Measurements from ENCODE around the gene MORN1.

MORN1 gene

DNA sequence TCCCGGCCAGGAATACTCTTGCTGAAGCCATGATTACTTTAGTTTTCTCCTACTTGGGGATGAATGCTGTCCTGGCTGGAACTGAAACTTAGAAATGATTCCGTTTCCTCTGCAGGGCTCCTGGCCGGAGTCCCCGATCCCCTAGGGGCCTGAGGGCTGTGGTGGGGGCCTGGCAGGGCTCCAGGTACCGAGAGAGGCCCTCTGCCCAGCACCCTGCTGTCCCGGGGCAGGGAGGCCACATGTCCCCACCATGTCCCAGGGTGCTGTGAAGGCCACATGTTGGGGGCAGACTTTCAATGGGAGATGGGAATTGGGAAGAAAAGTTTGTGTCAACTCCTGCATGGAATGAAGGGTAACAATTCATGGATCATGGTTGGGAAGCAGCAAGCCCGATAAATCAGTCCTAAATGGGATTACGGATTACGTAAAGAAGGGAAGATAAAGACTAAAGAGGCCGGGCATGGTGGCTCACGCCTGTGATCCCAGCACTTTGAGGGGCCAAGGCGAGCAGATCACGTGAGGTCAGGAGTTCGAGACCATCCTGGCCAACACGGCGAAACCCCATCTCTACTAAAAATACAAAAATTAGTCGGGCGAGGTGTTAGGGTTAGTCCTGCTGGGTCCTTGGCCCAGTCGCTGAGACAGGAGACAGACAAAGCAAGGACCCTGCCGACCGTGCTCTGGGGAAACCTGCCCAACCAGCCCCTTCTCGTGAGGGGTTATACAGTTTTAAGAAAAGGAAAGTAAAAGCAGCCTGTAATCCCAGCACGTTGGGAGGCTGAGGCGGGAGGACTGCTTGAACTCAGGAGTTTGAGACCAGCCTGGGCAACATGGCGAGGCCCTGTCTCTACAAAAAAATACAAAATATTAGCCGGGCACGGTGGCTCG lies 37.6 kb downstream of the MORN1 start:
- Histone ChIP-seq H3K27ac (no peak overlapping the region), H3K4me3 (ENCODE audit: low read depth, low read length) (no peak overlapping the region), H3K27me3 (ENCODE audit: insufficient read depth, low read depth, severe bottlenecking) (no peaks in the 10 kb centered on the region), H3K36me3 (no peaks in the 10 kb centered on the region), H3K9me3 (ENCODE audit: severe bottlenecking) (no peaks in the 10 kb centered on the region)
- TF ChIP-seq, protein P1, sequence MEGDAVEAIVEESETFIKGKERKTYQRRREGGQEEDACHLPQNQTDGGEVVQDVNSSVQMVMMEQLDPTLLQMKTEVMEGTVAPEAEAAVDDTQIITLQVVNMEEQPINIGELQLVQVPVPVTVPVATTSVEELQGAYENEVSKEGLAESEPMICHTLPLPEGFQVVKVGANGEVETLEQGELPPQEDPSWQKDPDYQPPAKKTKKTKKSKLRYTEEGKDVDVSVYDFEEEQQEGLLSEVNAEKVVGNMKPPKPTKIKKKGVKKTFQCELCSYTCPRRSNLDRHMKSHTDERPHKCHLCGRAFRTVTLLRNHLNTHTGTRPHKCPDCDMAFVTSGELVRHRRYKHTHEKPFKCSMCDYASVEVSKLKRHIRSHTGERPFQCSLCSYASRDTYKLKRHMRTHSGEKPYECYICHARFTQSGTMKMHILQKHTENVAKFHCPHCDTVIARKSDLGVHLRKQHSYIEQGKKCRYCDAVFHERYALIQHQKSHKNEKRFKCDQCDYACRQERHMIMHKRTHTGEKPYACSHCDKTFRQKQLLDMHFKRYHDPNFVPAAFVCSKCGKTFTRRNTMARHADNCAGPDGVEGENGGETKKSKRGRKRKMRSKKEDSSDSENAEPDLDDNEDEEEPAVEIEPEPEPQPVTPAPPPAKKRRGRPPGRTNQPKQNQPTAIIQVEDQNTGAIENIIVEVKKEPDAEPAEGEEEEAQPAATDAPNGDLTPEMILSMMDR (IDR thresholded peaks at IDR 0.05; ENCODE audit: low read depth, low read length): no peak
- peak; percentile 37 for DNase-seq

DNA sequence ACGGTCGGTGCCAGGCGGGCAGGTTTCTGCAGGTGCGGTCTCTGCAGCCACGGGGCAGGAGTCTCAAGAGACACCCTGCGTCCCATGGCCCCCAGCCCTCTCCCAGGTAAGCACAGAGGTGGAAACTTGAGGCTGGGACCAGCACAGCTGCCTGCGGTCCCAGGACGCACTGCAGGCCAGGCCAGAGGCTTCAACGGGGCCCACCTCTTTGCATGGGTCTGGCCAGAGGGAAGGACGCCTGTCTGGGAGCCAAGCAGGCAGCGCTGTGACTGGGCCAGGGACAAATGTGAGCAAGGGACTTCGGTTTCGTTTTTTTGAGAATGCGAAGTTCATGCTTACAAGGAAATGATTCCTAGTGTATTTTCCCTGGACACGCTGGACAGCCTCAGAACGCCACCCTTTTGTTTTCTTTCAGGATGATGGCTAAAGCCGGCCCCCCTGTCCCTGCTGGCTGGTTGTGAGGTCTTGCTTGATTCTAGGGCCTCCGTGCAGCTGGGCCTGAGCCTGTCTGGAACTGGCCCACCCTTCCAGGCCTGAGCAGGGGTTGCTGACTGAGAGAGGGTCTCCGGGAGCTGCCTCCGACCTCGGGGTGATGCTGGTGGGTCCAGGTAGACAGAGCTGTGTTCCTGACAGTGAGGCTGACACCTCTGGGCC lies 38.3 kb downstream of the MORN1 start:
- H3K27ac ChIP-seq: no peak overlapping the region
- DNase-seq: no peak
- H3K9me3 ChIP-seq (ENCODE audit: severe bottlenecking): no peaks in the 10 kb centered on the region
- no peaks in the 10 kb centered on the region for H3K36me3 ChIP-seq
- H3K27me3 ChIP-seq (ENCODE audit: insufficient read depth, low read depth, severe bottlenecking): no peaks in the 10 kb centered on the region
- TF ChIP-seq, protein P1 (IDR thresholded peaks at IDR 0.05; ENCODE audit: low read depth, low read length): no peak
- no peak overlapping the region for H3K4me3 ChIP-seq (ENCODE audit: low read depth, low read length)

DNA sequence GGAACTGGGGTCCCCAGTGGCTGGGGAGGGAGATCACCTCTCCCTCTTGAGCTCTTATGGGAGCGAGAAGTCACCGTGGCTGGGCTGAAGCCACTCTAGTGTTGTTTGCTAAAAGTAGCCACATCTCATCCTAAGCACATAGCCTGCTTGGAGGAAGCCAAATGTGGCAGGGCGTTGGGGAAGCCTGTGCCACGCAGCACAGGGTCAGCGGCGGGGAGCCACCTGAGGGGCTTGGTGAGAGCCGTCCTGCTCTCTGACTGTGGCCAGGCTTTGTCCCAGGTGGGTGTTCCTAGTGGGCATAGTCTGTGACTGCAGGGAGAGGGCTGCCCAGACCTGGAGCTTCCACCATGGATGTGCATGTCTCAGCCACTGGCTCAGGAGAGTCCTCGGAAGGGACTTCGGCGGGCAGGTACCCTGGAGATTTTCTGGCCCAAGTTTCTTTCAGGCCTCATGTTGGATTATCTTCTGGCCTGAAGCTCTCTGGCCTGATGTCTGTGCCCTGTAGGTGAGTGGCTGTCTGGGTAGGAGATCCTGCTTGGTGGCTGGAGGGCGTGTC lies 38.9 kb downstream of the MORN1 start:
- no peak overlapping the region for H3K27ac ChIP-seq
- H3K4me3 ChIP-seq (ENCODE audit: low read depth, low read length): no peak overlapping the region
- no peaks in the 10 kb centered on the region for H3K36me3 ChIP-seq
- TF ChIP-seq, protein P1 (IDR thresholded peaks at IDR 0.05; ENCODE audit: low read depth, low read length): no peak
- no peak for DNase-seq
- H3K27me3 ChIP-seq (ENCODE audit: insufficient read depth, low read depth, severe bottlenecking): no peaks in the 10 kb centered on the region
- no peaks in the 10 kb centered on the region for H3K9me3 ChIP-seq (ENCODE audit: severe bottlenecking)

DNA sequence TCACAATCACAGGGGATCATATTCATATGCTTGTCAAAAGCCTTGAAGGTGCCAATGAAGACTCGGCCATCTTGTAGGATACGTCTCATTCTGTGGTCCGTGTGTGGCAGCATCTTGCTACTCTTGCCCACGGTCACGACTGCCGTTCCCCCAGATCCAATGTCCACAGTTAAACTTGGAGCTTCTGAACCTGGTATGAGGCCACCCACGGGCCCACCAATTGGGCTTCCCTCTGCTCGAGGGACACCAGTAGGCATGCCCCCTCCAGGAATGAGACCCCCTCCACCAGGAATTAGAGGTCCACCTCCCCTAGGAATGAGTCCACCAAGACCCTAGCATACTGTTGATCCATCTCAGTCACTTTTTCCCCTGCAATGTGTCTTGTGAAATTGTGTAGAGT lies 39.6 kb downstream of the MORN1 start:
- Histone ChIP-seq H3K27ac (no peak overlapping the region), H3K27me3 (ENCODE audit: insufficient read depth, low read depth, severe bottlenecking) (no peaks in the 10 kb centered on the region), H3K36me3 (no peaks in the 10 kb centered on the region), H3K9me3 (ENCODE audit: severe bottlenecking) (no peaks in the 10 kb centered on the region), H3K4me3 (ENCODE audit: low read depth, low read length) (no peak overlapping the region)
- DNase-seq: no peak
- TF ChIP-seq, protein P1 (IDR thresholded peaks at IDR 0.05; ENCODE audit: low read depth, low read length): no peak

DNA sequence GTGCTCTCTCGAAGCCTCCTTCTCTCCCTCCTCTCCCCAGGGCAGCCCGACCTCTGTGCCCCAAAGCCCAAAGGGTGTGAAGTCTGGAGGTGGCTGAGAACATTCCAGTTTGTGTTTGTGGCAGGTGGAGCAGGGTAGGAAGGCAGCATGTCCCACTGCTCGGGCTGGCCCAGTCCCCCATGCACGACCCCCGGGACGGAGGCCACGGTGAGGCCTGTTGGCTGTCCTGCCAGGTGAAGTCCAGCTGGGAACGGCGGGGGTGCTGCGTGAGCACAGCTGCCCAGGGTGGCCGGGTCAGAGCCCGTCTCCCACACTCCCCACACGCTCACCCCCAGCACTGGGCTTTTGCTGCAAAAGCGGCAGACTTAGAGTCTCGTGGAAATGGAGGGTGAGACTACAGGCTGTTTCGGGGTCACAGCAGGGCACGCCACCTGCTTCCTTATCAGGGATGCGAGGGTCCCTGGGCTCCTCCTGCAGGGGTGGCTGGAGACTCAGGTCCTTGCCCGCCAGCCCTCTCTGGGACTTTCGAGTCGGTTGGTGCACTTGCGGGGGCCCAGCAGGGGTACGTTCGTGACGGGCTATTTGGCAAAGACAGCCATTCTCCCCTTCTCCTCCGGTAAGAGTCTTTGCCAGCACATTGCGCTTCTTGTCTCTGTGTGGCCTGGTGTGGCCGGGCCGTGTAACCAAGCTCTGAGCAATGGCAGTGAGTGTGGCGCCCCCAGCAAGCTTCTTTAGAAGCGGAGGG lies 40.3 kb downstream of the MORN1 start:
- TF ChIP-seq, protein P1 (IDR thresholded peaks at IDR 0.05; ENCODE audit: low read depth, low read length): no peak
- no peaks in the 10 kb centered on the region for H3K9me3 ChIP-seq (ENCODE audit: severe bottlenecking)
- no peaks in the 10 kb centered on the region for H3K27me3 ChIP-seq (ENCODE audit: insufficient read depth, low read depth, severe bottlenecking)
- DNase-seq: no peak
- no peak overlapping the region for H3K27ac ChIP-seq
- no peaks in the 10 kb centered on the region for H3K36me3 ChIP-seq
- no peak overlapping the region for H3K4me3 ChIP-seq (ENCODE audit: low read depth, low read length)
